HG03460 (cell line): ENCODE results near the gene USP40.

Experiments
- ATAC-seq: cut with Tn5 transposase; IDR thresholded peaks from one replicate; pipeline ENCODE4 v1.9.1; 2021; ENCODE audit not compliant: unreplicated experiment

USP40 gene

GRCh38 chr2:233556881-233557736, 9.5 kb downstream of the USP40 start:
- no peak for ATAC-seq

GRCh38 chr2:233553366-233553765, 13.2 kb downstream of the USP40 start:
- no peak for ATAC-seq

GRCh38 chr2:233551491-233551890, 15.1 kb downstream of the USP40 start:
- no peak for ATAC-seq

GRCh38 chr2:233546774-233547173, 19.8 kb downstream of the USP40 start:
- ATAC-seq: no peak

GRCh38 chr2:233546101-233546500, 20.5 kb downstream of the USP40 start:
- no peak for ATAC-seq

- no peak for ATAC-seq
Measured at GRCh38 chr2:233544200-233544610, 22.4 kb downstream of the USP40 start.

- ATAC-seq: no peak
Measured at GRCh38 chr2:233542507-233542906, 24.1 kb downstream of the USP40 start.

GRCh38 chr2:233538741-233539140, 27.8 kb downstream of the USP40 start:
- no peak for ATAC-seq

- no peak for ATAC-seq
Measured at GRCh38 chr2:233535271-233535670, 31.3 kb downstream of the USP40 start.

GRCh38 chr2:233532971-233533370, 33.6 kb downstream of the USP40 start:
- ATAC-seq: no peak

- ATAC-seq: no peak
Measured at GRCh38 chr2:233531955-233532354, 34.6 kb downstream of the USP40 start.

- no peak for ATAC-seq
Measured at GRCh38 chr2:233530381-233530780, 36.2 kb downstream of the USP40 start.

- ATAC-seq: no peak
Measured at GRCh38 chr2:233528182-233528581, 38.4 kb downstream of the USP40 start.

- no peak for ATAC-seq
Measured at GRCh38 chr2:233525791-233526190, 40.8 kb downstream of the USP40 start.

GRCh38 chr2:233519787-233520611, 46.6 kb downstream of the USP40 start:
- ATAC-seq: peak; percentile 91

GRCh38 chr2:233513953-233514655, 52.5 kb downstream of the USP40 start:
- ATAC-seq: no peak

GRCh38 chr2:233503947-233504637, 62.5 kb downstream of the USP40 start:
- no peak for ATAC-seq

- no peak for ATAC-seq
Measured at GRCh38 chr2:233503481-233503880, 63.1 kb downstream of the USP40 start.

- ATAC-seq: no peak
Measured at GRCh38 chr2:233501198-233502076, 65.1 kb downstream of the USP40 start.

- no peak for ATAC-seq
Measured at GRCh38 chr2:233499928-233500327, 66.7 kb downstream of the USP40 start.
